Kasumi-1 (cell line): ENCODE measurements around the gene TSBP1.
"Not testable (repeated sequence)": the region's sequence is repeated elsewhere in the genome, so short reads cannot be mapped to it uniquely, and the experiment has no call there.

Experiments used
- DNase-seq, 2 experiments: peaks; one replicate each; lab custom pipeline; 2025; lab: John Stamatoyannopoulos, UW

Gene TSBP1

DNA sequence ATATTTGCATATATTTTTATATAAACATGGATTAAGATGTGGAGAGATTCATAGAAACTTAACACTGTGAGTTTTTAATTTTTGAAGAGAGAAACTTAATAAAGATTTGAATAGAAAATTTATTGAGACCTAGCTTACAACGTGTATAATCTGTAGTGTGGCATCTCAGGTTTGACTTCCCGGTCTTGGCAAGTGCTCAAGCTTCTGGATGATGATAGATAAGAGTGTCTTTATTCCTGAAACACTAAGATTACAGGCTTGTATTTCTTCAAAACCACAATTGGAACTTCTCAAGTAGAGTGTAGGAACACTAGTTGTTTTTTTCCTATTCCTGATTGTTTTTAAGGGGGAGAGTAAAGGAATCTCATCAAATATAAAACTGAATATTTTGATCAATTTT, 83.3 kb downstream of the TSBP1 start:
- no peak for DNase-seq

DNA sequence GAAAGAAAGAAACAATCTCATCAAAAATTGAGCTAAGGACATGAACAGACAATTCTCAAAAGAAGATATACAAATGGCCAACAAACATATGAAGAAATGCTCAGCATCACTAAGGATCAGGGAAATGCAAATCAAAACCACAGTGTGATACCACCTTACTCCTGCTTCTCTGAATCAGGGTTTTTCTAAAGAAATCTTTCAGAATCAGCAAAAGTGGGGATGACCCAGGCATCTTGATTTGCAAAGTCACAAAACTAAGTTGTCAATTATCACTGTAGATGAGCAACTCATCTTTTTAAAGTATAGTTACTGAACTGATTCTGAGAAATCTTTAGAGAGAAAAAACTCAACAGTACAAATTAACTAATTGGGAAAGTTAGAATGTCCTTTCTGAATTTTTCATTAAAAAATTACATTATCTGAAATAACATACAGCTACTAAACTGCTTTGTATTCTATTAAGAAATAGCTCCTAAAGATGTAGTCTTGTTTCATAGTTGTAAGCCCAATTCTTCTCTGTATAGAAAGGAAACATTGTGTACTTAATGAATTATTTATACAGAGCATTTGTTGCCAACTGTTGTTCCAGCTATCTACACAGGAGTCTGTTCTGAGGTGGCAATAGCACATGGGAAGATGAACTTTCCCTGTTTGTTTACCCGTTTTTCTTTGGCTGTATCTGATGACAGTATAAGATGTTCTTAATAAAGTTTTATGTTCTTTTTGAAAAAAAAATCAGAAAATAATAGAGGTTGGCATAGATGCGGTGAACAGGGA, 97.7 kb downstream of the TSBP1 start:
- DNase-seq: not testable (repeated sequence)

GRCh38 chr6:32271429-32271828, 100.3 kb downstream of the TSBP1 start:
- DNase-seq: no peak

DNA sequence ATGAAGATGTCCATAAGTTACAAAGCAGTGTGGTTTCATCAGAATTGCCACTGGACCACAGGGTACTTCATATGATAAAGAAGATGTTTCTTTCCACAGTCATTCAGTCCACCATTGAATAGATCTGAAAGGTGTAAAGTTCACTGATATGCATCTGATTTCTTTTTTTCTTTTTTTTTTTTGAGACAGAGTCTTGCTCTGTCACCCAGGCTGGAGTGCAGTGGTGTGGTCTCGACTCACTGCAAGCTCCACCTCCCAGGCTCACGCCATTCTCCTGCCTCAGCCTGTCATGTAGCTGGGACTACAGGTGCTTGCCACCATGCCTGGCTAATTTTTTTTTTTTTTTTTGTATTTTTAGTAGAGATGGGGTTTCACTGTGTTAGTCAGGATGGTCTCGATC, 103.2 kb downstream of the TSBP1 start:
- not testable (repeated sequence) for DNase-seq

- DNase-seq: no peak
Observed at GRCh38 chr6:32267035-32267434, 104.7 kb downstream of the TSBP1 start.

DNA sequence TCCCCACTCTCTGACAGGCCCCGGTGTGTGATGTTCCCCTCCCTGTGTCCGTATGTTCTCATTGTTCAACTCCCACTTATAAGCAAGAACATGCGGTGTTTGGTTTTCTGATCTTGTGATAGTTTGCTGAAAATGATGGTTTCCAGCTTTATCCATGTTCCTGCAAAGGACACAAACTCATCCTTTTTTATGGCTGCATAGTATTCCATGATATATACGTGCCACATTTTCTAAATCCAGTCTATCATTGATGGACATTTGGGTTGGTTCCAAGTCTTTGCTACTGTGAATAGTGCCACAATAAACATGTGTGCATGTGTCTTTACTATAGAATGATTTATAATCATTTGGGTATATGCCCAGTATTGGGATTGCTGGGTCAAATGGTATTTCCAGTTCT, 114.4 kb downstream of the TSBP1 start:
- not testable (repeated sequence) for DNase-seq

DNA sequence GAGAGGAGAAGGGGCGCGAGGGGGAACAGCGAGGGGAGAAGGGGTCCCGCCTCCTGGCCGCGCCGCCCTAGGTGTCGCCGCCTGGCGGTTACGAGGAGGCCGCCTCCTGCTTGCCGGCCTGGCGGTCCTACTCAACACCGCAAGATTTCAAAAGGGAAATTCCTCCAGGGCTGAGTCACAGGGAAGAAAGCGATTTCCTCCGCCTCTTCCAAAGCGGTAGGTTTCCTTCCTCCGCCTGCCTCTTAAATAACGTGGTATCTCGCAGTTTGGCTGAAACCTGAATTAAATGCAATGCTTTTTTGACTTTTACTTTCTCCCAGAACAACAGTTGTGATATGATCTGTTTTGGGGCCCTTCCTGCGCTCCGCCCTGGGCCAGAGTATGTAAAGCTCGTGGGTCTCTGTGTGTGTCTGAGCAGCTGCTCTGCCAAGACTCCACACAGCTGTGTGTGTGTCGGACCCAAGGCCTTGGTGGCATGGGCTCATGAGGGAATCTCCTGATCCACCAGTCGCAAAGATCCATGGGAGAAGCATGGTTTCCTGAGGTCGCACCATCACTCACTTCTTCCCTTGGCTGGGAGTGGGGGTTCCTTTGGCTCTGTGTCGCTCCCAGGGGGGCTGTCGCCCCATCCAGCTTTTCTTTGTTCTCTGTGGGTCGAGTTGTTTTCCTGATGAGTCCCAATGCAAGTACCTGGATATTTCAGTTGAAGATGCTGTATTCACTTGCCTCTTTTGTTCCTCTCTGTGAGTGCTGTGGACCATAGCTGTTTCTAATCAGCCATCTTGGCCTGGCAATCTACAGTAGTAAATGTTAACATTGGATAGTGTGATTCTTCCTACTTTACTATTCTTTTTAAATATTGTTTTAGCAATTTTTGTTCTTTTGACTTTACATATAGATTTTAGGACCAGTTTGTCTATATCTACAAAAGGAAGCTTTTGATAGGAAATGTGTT, 116.2 kb downstream of the TSBP1 start:
- peak; percentile 33 to 35 for DNase-seq

DNA sequence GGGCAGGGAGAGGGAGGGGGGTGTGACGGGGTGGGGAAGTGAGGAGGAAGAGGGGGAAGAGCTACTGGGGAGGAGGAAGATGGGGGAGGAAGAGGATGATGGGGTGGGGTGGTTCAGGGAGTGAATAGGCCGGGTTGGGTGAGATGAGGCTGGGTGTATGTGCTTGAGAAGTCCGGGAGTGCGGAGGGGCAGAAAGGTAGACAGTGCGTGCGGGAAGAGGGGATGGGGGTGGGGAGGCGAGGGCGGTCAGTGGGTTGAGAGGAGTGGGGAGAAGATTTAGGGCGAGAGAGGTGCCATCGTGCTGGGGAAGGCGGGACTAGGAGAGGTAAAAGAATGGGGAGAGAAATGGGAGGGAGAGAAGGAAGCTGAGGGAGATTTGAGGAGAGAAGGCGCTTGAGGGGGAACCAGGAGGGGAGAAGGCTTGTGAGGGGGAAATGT, 116.9 kb downstream of the TSBP1 start:
- DNase-seq: no peak

DNA sequence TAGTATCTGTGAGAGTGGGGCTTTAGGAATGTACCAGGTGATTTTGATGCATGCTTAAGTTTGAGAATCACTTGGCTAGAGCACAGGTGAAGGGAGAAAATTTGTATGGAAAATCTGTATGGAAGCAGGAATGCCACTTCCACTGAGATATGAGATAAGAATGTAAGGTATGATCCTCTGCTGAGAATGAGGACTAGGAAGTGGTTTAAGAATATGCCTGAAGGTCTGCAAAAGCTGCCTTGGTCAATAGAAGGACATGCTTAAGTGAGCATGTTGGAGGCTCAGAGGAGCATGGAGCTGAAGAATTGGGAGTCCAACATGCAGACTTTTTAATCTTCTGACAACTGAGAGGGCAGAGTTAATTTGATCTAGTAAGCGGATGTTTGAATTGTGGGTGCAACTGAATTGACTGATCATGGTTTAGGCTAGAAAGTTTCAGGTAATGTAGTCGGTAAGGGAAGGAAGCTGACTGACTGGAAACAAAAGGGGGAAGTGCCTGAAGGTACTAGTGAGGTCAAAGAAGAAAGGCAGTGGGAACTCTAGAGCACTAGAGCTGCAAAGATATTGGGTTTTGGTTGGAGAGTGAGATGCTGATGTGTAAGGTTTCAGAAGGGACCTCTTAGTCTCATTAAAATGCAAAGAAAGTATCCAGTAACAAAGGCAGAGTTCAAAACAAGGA, 119.2 kb downstream of the TSBP1 start:
- DNase-seq: no peak

DNA sequence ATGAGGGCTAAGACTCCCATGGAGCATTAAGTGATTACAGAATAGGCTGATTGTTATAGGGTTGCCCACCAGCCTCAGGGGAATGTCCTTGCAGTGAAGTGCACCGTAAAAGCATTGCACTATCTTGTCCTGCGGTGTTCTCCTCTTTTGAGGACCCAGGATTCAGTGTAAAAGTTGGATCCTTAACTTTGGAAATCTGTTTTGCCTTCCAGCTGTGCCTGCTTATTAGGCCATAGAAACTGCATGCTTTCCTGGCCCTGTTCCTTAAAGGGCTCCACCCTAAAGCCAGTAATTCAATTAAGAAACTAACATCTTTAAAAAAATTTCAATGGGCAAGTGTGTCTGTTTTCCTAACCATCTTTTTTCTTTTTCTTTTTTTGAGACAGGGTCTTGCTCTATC, 122.4 kb downstream of the TSBP1 start:
- no peak for DNase-seq

DNA sequence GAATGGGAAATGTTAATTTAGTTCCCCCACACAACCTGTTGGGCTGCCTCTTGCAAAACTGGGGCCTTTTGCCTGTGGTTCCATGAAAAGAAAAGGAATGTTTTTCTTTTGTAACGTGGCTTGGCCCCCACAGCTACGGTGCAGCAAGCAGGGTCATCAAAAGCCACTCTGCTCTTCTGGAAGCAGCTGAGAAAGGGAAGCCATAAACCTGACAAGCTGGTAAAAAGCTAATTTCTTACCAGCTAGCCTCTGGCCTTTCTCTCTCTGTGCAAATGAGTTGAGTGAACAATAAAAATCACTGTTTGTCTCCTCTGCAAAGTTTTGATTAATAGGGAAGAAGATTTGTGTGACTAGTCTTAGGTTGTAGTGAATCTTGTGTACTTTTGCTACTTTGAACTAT, 124.3 kb downstream of the TSBP1 start:
- no peak for DNase-seq

DNA sequence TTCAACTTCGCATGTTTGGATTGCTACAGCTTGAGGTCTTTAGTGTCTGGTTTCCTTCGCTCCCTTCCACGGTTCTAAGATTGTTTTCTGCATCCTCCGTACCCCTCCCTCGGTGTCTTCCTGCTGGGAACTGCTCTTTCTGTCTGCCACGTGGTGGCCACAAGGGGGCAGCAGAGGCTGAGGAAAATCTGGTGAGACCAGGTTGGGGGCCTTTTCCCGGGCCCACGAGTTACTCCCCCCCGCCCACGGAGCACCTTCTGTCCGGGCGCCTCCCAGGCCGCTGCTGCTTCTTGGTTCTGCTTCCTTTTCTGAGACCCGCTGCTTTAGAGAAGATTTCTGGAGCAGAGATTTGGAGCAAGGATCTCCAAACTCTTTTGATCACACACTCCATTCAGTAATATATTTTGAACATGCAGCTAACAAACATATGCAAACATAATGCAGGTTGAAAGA, 126.7 kb downstream of the TSBP1 start:
- peak; percentile 35 to 45 for DNase-seq

DNA sequence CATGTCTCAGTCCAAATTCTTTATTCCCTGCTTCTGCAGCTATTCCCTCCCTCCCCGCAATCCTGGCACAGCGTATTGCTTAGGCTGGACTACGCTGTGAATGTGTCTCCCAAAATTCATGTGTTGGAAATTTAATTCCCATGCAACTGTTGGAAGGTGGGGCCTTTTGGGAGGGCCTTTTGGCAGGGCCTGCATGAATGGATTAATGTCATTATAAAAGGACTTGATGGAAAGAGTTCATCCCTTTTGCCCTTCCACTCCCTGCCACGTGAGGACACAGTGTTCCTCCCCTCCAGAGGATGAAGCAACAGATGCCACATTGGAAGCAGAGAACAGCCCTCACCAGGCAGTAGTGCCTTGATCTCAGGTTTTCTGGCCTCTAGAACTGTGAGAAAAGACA, 127.4 kb downstream of the TSBP1 start:
- no peak for DNase-seq
